Sigmoid colon (tissue), 4 donors: ENCODE data around the gene OR14C36.

ENCODE experiments used
- EP300 ChIP-seq, 4 donors: sonication (generic); formaldehyde crosslinking; IDR thresholded peaks; one replicate each; pipeline ENCODE4 v1.6.1; 2017; ENCODE audit warnings: antibody characterized with exemption in 4 of 4
- POLR2A ChIP-seq, 2 donors: fragments of 450-650 bp; IDR thresholded peaks; one replicate each; pipeline ENCODE4 v1.6.1; 2016; ENCODE audit warnings: antibody characterized with exemption in 2 of 2, mild to moderate bottlenecking in 2 of 2, moderate library complexity in 2 of 2
- POLR2AphosphoS5 ChIP-seq, 4 donors: sonication (generic); formaldehyde crosslinking; IDR thresholded peaks; one replicate each; pipeline ENCODE4 v1.6.1; 2017; ENCODE audit warnings: antibody characterized with exemption in 4 of 4
- TF ChIP-seq, protein P1 (sequence below), 4 experiments: fragments of 450-650 bp in 3 of 4; fragments of 200-600 bp in 1 of 4; IDR thresholded peaks; one replicate each; pipeline ENCODE4 v1.5.1; 2016 to 2019; ENCODE audit warnings: antibody characterized with exemption in 4 of 4, mild to moderate bottlenecking in 3 of 4, moderate library complexity in 2 of 4

- TF ChIP-seq, protein P1, sequence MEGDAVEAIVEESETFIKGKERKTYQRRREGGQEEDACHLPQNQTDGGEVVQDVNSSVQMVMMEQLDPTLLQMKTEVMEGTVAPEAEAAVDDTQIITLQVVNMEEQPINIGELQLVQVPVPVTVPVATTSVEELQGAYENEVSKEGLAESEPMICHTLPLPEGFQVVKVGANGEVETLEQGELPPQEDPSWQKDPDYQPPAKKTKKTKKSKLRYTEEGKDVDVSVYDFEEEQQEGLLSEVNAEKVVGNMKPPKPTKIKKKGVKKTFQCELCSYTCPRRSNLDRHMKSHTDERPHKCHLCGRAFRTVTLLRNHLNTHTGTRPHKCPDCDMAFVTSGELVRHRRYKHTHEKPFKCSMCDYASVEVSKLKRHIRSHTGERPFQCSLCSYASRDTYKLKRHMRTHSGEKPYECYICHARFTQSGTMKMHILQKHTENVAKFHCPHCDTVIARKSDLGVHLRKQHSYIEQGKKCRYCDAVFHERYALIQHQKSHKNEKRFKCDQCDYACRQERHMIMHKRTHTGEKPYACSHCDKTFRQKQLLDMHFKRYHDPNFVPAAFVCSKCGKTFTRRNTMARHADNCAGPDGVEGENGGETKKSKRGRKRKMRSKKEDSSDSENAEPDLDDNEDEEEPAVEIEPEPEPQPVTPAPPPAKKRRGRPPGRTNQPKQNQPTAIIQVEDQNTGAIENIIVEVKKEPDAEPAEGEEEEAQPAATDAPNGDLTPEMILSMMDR (IDR thresholded peaks at IDR 0.05): no peak
- no peak for TF ChIP-seq EP300 (IDR thresholded peaks at IDR 0.05)
- no peak for TF ChIP-seq POLR2A (IDR thresholded peaks at IDR 0.05)
- TF ChIP-seq POLR2AphosphoS5 (IDR thresholded peaks at IDR 0.05): no peak
Measured at GRCh38 chr1:248380854-248381253, 32.3 kb downstream of the OR14C36 start.
